ENCODE results near the gene SUGCT. TPM values are rescaled to one million over a fixed set of nuclear protein-coding genes. Genes with fewer than 3 reads are reported as not detected.

The SUGCT gene
- total and polyA plus RNA-seq, 8 donors: 0.73 to 1.9 (median 1.2) TPM

DNA sequence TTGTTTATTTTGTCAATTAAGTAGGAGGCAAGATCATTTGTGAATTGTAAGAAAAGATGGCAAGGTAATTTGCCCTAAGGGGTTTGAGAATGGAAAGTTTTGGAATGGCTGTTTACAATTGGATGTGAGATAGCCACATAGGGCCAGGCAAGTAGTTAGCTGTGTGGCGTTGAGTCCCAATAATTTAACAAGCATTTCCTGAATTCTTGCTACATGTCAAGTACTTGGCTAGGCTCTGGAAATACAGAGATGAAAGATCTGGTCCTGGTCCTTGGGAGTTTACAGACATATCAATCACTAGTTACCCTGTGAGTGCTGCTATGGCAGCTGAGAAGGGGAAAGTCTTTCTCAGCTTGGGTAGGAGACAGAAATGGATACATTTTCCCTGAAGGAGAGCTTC lies 401.6 kb downstream of the SUGCT start:
- Histone ChIP-seq H3K27ac (no peak overlapping the region), H3K4me3 (no peak overlapping the region), H3K9me3 (no peaks in the 10 kb centered on the region), H3K27me3 (no peaks in the 10 kb centered on the region), H3K4me1 (no peaks in the 10 kb centered on the region), H3K36me3 (no peaks in the 10 kb centered on the region)
- intact Hi-C loops (cut with DNase I): no loop called here
- TF ChIP-seq, protein P1, sequence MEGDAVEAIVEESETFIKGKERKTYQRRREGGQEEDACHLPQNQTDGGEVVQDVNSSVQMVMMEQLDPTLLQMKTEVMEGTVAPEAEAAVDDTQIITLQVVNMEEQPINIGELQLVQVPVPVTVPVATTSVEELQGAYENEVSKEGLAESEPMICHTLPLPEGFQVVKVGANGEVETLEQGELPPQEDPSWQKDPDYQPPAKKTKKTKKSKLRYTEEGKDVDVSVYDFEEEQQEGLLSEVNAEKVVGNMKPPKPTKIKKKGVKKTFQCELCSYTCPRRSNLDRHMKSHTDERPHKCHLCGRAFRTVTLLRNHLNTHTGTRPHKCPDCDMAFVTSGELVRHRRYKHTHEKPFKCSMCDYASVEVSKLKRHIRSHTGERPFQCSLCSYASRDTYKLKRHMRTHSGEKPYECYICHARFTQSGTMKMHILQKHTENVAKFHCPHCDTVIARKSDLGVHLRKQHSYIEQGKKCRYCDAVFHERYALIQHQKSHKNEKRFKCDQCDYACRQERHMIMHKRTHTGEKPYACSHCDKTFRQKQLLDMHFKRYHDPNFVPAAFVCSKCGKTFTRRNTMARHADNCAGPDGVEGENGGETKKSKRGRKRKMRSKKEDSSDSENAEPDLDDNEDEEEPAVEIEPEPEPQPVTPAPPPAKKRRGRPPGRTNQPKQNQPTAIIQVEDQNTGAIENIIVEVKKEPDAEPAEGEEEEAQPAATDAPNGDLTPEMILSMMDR (IDR thresholded peaks at IDR 0.05): no peak
- no peak for FAIRE-seq
- 67 to 68% methylated on average over 1 of the region's 1 CpG for WGBS, 2 donors
- no peak for DNase-seq
- ATAC-seq: no peak

DNA sequence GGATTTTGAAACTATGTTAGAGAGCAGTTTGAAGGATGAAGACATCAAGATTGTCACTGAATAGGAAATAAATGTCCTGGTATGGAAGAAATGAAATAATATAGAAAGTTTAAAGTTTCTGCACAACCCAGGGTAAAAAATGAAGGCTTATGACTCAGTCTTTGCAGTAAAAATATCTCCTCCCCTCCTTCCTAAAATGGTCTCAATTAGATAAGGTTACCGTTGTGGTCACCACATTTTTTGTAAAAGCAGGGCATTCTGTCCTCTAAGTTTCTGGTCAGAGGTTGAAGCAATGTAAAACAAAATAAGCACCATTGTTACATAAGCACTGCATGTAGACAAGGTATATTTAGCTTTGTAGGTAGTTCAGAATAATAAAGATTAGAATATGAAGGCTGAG lies 403.5 kb downstream of the SUGCT start:
- intact Hi-C loops (cut with DNase I): no loop called here
- H3K27ac ChIP-seq: no peak overlapping the region
- H3K36me3 ChIP-seq: no peaks in the 10 kb centered on the region
- H3K27me3 ChIP-seq: no peaks in the 10 kb centered on the region
- DNase-seq (no peak), ATAC-seq (no peak), FAIRE-seq (no peak)
- H3K4me3 ChIP-seq: no peak overlapping the region
- TF ChIP-seq, protein P1 (IDR thresholded peaks at IDR 0.05): no peak
- no peaks in the 10 kb centered on the region for H3K9me3 ChIP-seq
- H3K4me1 ChIP-seq: no peaks in the 10 kb centered on the region
- 86% methylated on average over 1 of the region's 1 CpG for WGBS, 2 donors

GRCh38 chr7:40541336-40541735 lies 406.5 kb downstream of the SUGCT start:
- no peak overlapping the region for H3K4me3 ChIP-seq
- H3K27me3 ChIP-seq: no peaks in the 10 kb centered on the region
- H3K4me1 ChIP-seq: no peaks in the 10 kb centered on the region
- no peaks in the 10 kb centered on the region for H3K36me3 ChIP-seq
- WGBS, 2 donors: 84 to 90% methylated on average over 1 of the region's 1 CpG
- no peak for DNase-seq
- ATAC-seq: no peak
- TF ChIP-seq, protein P1 (IDR thresholded peaks at IDR 0.05): no peak
- intact Hi-C loops (cut with DNase I): no loop called here
- H3K9me3 ChIP-seq: no peaks in the 10 kb centered on the region
- H3K27ac ChIP-seq: no peak overlapping the region
- no peak for FAIRE-seq

DNA sequence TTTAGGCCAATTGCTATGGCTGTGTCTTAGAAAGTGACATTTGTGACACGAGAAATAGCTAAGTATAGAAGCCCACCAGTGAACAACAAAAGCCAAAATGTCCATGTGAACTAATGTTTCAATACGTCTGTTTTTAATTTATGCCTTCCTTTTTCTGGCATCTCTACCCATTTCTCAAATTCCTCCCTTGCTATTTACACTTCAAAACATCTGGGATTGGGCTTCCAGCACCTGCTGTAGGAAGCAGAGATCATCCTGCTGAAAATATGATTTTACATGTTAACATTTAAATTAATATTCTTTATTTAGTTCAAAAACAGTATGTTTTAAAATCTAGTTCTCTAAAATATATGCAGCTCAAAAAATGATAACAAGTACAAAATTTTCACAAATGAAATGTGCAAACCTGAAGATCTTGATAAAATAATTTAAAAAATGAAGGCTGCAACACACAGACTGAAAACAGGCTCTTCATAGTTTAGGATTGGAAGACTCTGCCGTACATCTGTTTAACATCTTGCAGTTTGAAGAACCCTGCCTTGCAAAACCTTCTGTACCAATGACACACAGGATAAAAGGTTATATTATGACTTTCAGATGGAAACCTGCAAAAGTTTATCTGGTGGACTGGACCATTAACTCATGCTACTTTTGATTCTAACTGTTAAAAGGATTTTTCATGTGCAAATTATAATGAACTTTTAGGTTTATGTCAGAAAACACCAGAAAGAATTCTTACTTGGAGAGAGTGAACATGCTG lies 408.4 kb downstream of the SUGCT start:
- Histone ChIP-seq H3K9me3 (no peaks in the 10 kb centered on the region), H3K4me3 (no peak overlapping the region), H3K36me3 (no peaks in the 10 kb centered on the region), H3K4me1 (no peaks in the 10 kb centered on the region), H3K27ac (no peak overlapping the region), H3K27me3 (no peaks in the 10 kb centered on the region)
- intact Hi-C loops (cut with DNase I): no loop called here
- FAIRE-seq (no peak), DNase-seq (no peak), ATAC-seq (no peak)
- WGBS, 2 donors: 71 to 79% methylated on average over 3 of the region's 3 CpGs
- TF ChIP-seq, protein P1 (IDR thresholded peaks at IDR 0.05): no peak

DNA sequence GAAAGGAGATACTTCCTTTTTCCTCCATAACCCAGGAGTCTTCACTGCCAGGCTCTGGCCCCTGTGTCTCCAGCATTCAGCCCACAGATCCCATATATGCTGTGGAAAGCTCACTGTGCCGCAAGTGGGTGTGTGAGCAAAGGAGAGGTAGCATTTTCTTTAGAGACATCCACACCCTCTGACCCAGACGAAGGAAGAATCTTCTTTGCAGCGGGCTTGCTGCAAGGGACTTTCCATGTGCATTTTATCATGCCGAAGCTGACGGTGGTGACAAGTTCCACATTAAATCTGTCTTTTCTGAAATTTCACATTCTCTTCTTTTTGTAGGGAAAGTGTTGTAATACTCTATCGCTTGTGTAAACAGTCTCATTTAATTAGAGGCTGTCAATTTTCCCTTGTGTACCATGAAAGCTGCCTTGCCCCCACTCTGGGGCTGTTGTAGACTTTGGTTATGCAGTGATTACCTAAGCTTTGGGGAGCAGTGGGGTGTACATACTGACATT lies 409.5 kb downstream of the SUGCT start:
- ATAC-seq (peak in 1 of 4 donors; percentile 30), DNase-seq (no peak), FAIRE-seq (no peak)
- Histone ChIP-seq H3K27ac (no peak overlapping the region), H3K4me1 (no peaks in the 10 kb centered on the region), H3K36me3 (no peaks in the 10 kb centered on the region), H3K4me3 (no peak overlapping the region), H3K27me3 (no peaks in the 10 kb centered on the region), H3K9me3 (no peaks in the 10 kb centered on the region)
- intact Hi-C loops (cut with DNase I): no loop called here
- TF ChIP-seq, protein P1 (IDR thresholded peaks at IDR 0.05): no peak
- WGBS, 2 donors: 53 to 64% methylated on average over 6 of the region's 6 CpGs
